Measurements from ENCODE around the gene IDI2. TPM values are rescaled to one million over a fixed set of nuclear protein-coding genes. Genes with fewer than 3 reads are reported as not detected.

The IDI2 gene
- total and polyA plus RNA-seq, 5 donors: 0.23 to 0.29 (median 0.23) TPM; not detected in 2

DNA sequence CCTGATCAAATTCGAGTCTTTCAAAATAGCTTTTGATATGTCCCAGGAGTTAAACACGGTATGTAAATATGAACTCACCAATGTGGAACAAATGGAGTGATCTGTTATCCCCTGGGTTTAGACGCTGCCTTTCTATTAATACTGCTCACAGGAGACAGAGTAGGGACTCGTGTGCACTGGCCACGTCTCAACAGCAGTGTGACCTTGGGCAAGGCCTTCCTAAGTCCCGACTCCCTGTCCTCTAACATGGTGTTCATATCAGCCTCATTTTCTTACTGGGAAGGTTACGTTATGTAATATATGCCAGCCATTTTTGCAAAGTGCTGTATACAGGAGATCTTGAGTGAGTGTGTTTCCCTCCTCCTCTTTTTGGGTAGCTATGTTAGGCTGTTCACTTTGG is 32.4 kb upstream of the IDI2 start:
- Histone ChIP-seq H3K9me3 (ENCODE audit: control insufficient read depth, low read length) (no peaks in the 10 kb centered on the region), H3K4me3 (ENCODE audit: low read length) (peak overlapping the region; percentile 56), H3K27ac (ENCODE audit: low read length) (peak overlapping the region; percentile 62), H3K4me1 (ENCODE audit: control insufficient read depth, insufficient read depth, low read length) (peaks cover 7% of the 10 kb centered on the region), H3K27me3 (ENCODE audit: control insufficient read depth, insufficient read depth) (no peaks in the 10 kb centered on the region)
- WGBS: 51% methylated on average over 7 of the region's 7 CpGs
- ATAC-seq (peak in 1 of 2 donors; percentile 23), DNase-seq (no peak)
- intact Hi-C loops (cut with DNase I): no loop called here

- Histone ChIP-seq H3K9me3 (ENCODE audit: control insufficient read depth, low read length) (no peaks in the 10 kb centered on the region), H3K4me1 (ENCODE audit: control insufficient read depth, insufficient read depth, low read length) (peaks cover 7% of the 10 kb centered on the region), H3K27ac (ENCODE audit: low read length) (peak overlapping the region; percentile 59), H3K4me3 (ENCODE audit: low read length) (peak overlapping the region; percentile 56), H3K27me3 (ENCODE audit: control insufficient read depth, insufficient read depth) (no peaks in the 10 kb centered on the region)
- intact Hi-C loops (cut with DNase I): no loop called here
- DNase-seq (no peak), ATAC-seq (peak; percentile 19 to 54)
- 1% methylated on average over 26 of the region's 26 CpGs for WGBS
Measured at GRCh38 chr10:1057106-1057657, 31.5 kb upstream of the IDI2 start.

DNA sequence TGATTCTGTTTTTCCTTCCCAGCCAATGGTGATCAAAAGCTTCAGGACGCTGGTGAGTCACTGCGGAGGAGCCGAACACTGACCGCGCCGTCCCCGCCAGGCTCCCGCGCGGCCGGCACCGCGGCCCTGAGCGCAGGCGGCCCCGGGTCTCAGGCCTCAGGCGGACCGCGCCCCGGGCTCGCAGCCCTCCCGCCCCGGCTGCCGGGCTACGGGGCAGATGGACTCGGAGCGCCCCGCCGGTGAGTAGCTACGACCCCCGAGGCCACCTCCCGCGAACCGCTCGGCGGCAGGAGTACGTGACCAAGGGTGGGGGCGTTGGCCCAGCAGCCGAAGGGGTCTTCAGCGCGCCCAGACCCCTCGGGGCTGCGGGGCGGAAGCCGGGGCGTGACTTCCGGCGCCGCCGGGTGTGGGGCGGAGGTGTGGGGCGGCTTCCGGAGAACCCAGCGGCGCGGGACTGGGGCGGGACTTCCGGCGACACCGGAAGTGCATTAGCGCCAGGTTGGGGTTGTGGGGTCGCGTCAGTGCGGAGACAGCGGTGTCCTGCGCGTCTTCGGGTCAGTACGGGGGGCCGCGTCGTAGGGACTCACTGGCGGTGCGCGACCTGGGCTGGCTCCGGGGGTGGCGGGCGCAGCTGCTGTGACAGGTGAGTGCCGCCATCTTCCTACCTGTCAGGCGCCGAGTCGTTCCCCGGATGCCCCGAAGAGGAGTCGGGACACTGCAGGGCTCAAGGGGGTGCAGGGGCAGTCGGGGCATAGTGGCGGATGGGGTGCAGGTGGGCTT is 30.9 kb upstream of the IDI2 start, which contains the start of gene WDR37:
Gene WDR37, plus strand, starts transcription at position 60 of the 780 bp plus-strand sequence. CDS start 15,771 bp downstream, outside the sequence.
- peak within 1 kb of the TSS; percentile 56 for H3K4me3 ChIP-seq (ENCODE audit: low read length)
- no peaks in the 10 kb centered on the region for H3K27me3 ChIP-seq (ENCODE audit: control insufficient read depth, insufficient read depth)
- intact Hi-C loops (cut with DNase I): no loop called here
- under 1% methylated on average over 87 of the region's 87 CpGs for WGBS
- DNase-seq (peak; percentile 90 to 97 (median 96)), ATAC-seq (peak; percentile 96 to 97)
- H3K4me1 ChIP-seq (ENCODE audit: control insufficient read depth, insufficient read depth, low read length): peaks cover 6% of the 10 kb centered on the region
- no peaks in the 10 kb centered on the region for H3K9me3 ChIP-seq (ENCODE audit: control insufficient read depth, low read length)
- peak within 1 kb of the TSS; percentile 76 for H3K27ac ChIP-seq (ENCODE audit: low read length)

GRCh38 chr10:1054684-1055083 is 29.0 kb upstream of the IDI2 start:
- no peak overlapping the region for H3K27ac ChIP-seq (ENCODE audit: low read length)
- H3K4me3 ChIP-seq (ENCODE audit: low read length): peak overlapping the region; percentile 56
- WGBS: 64% methylated on average over 6 of the region's 6 CpGs
- ATAC-seq (no peak), DNase-seq (no peak)
- no peaks in the 10 kb centered on the region for H3K27me3 ChIP-seq (ENCODE audit: control insufficient read depth, insufficient read depth)
- no peaks in the 10 kb centered on the region for H3K9me3 ChIP-seq (ENCODE audit: control insufficient read depth, low read length)
- intact Hi-C loops (cut with DNase I): no loop called here
- peaks cover 5% of the 10 kb centered on the region for H3K4me1 ChIP-seq (ENCODE audit: control insufficient read depth, insufficient read depth, low read length)

- DNase-seq (no peak), ATAC-seq (no peak)
- Histone ChIP-seq H3K9me3 (ENCODE audit: control insufficient read depth, low read length) (no peaks in the 10 kb centered on the region), H3K27ac (ENCODE audit: low read length) (no peak overlapping the region), H3K4me1 (ENCODE audit: control insufficient read depth, insufficient read depth, low read length) (peaks cover 5% of the 10 kb centered on the region), H3K4me3 (ENCODE audit: low read length) (no peak overlapping the region), H3K27me3 (ENCODE audit: control insufficient read depth, insufficient read depth) (no peaks in the 10 kb centered on the region)
- intact Hi-C loops (cut with DNase I): no loop called here
- 71% methylated on average over 4 of the region's 4 CpGs for WGBS
Measured at GRCh38 chr10:1050554-1050953, 24.9 kb upstream of the IDI2 start.

DNA sequence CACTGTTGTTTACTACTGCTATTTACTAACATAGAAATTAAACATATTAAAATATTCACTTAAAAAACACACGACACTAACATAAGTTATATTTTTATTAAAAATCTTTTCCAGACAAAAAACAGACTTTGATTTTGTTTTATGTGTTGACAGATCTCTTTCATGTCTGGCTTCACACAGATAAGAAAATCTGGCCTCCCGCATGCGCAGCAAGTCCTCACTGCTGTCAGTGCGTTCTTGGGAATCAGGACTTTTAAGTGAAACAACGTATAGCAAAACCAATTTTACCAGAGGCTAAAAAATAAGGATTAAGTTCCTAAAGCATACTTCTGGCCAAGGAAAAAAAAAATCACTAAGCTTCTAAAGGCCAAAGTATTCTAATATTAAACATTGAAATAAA is 24.5 kb upstream of the IDI2 start:
- DNase-seq (no peak), ATAC-seq (no peak)
- intact Hi-C loops (cut with DNase I): no loop called here
- Histone ChIP-seq H3K4me3 (ENCODE audit: low read length) (peak overlapping the region; percentile 67), H3K4me1 (ENCODE audit: control insufficient read depth, insufficient read depth, low read length) (peaks cover 5% of the 10 kb centered on the region), H3K9me3 (ENCODE audit: control insufficient read depth, low read length) (no peaks in the 10 kb centered on the region), H3K27me3 (ENCODE audit: control insufficient read depth, insufficient read depth) (no peaks in the 10 kb centered on the region), H3K27ac (ENCODE audit: low read length) (peak overlapping the region; percentile 95)
- 28% methylated on average over 5 of the region's 5 CpGs for WGBS

DNA sequence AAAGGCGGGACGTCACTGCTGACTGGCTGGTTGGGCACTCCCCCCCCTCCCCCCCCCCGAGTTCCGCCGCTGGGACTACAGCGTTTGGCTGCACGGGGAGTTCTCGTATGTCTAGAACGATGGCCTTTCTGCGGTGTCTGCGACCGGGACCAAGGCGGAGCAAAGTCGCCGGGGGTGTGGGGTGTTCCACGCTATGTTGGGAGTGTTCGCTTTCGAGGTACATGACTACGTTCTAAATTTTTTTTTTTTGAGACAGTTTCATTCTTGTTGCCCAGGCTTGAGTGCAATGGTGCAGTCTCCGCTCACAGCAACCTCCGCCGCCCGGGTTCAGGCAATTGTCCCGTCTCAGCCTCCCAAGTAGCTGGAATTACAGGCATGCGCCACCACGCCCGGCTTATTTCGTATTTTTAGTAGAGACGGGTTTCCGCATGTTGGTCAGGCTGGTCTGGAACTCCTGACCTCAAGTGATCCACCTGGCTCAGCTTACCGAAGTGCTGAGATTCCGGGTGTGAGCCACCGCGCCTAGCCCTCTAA is 23.8 kb upstream of the IDI2 start:
- Histone ChIP-seq H3K9me3 (ENCODE audit: control insufficient read depth, low read length) (no peaks in the 10 kb centered on the region), H3K4me3 (ENCODE audit: low read length) (peak overlapping the region; percentile 67), H3K4me1 (ENCODE audit: control insufficient read depth, insufficient read depth, low read length) (peaks cover 2% of the 10 kb centered on the region), H3K27ac (ENCODE audit: low read length) (peak overlapping the region; percentile 95), H3K27me3 (ENCODE audit: control insufficient read depth, insufficient read depth) (no peaks in the 10 kb centered on the region)
- DNase-seq (no peak), ATAC-seq (no peak)
- WGBS: under 1% methylated on average over 34 of the region's 34 CpGs
- intact Hi-C loops (cut with DNase I): no loop called here

GRCh38 chr10:1048732-1049424 is 23.2 kb upstream of the IDI2 start, which contains the start of gene IDI1:
Gene IDI1 (minus strand): TSS chr10:1049119. CDS start chr10:1049003, 116 bp downstream.
- ATAC-seq: peak; percentile 96 to 97
- WGBS: under 1% methylated on average over 83 of the region's 83 CpGs

DNA sequence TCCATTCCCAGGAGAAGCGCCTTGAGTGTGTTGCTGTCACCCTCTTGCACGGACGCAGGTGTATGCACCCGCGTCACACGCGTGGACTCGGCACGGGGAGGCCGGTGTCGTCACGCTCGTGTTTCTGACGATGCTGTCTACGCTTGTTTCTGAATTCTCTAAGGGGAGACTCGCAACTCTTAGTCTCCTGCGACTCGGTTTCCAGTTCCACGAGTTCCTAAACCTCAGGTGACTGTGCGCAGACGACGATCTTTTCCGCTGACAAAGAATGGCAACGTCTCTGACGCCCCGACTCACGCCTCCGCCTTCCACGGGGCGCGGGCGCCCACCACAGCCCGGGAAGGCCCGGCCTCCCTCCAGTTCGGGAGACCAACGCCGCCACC is 22.7 kb upstream of the IDI2 start:
- Histone ChIP-seq H3K4me1 (ENCODE audit: control insufficient read depth, insufficient read depth, low read length) (peaks cover 7% of the 10 kb centered on the region), H3K4me3 (ENCODE audit: low read length) (peak overlapping the region; percentile 67), H3K9me3 (ENCODE audit: control insufficient read depth, low read length) (no peaks in the 10 kb centered on the region), H3K27ac (ENCODE audit: low read length) (peak overlapping the region; percentile 97), H3K27me3 (ENCODE audit: control insufficient read depth, insufficient read depth) (no peaks in the 10 kb centered on the region)
- ATAC-seq: peak in 1 of 2 donors; percentile 2
- DNase-seq: peak; percentile 46 to 73 (median 71)
- under 1% methylated on average over 37 of the region's 37 CpGs for WGBS
- intact Hi-C loops (cut with DNase I): no loop called here

More at GRCh38 chr10:1048732-1049424, 23.2 kb upstream of the IDI2 start, which contains the start of gene IDI1:
- Histone ChIP-seq H3K27me3 (ENCODE audit: control insufficient read depth, insufficient read depth) (no peaks in the 10 kb centered on the region), H3K4me3 (ENCODE audit: low read length) (peak within 1 kb of the TSS; percentile 67), H3K4me1 (ENCODE audit: control insufficient read depth, insufficient read depth, low read length) (peaks cover 7% of the 10 kb centered on the region), H3K9me3 (ENCODE audit: control insufficient read depth, low read length) (no peaks in the 10 kb centered on the region), H3K27ac (ENCODE audit: low read length) (peak within 1 kb of the TSS; percentile 97)
- DNase-seq: peak; percentile 98 to 99 (median 99)
- intact Hi-C loops (cut with DNase I): no loop called here

DNA sequence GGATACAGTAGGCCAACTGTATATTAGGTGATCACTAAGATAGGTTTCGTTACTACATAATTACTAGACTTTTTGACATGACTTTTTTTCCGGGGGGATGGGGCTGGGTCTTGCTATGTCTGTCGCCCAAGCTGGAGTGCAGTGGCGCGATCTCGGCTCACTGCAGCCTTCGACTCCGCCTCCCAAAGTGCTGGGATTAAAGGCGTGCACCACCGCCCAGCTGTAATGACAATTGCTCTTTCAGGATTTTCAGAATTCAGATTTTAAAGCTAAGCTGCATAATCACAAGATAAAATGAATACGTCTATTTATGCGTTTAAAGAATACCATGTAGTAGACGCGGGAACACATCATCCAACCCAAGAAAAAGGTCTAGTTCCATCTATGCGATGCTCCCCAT is 22.3 kb upstream of the IDI2 start:
- ATAC-seq (no peak), DNase-seq (peak in 1 of 3 donors; percentile 62)
- Histone ChIP-seq H3K27me3 (ENCODE audit: control insufficient read depth, insufficient read depth) (no peaks in the 10 kb centered on the region), H3K4me1 (ENCODE audit: control insufficient read depth, insufficient read depth, low read length) (peaks cover 7% of the 10 kb centered on the region), H3K9me3 (ENCODE audit: control insufficient read depth, low read length) (no peaks in the 10 kb centered on the region), H3K27ac (ENCODE audit: low read length) (peak overlapping the region; percentile 97), H3K4me3 (ENCODE audit: low read length) (peak overlapping the region; percentile 67)
- intact Hi-C loops (cut with DNase I): no loop called here
- WGBS: 6% methylated on average over 15 of the region's 15 CpGs
